ENCODE measurements around the gene AOPEP. TPM values are rescaled to one million over a fixed set of nuclear protein-coding genes. Genes with fewer than 3 reads are reported as not detected.

Gene AOPEP
- polyA plus RNA-seq, 1 of the 3 experiments (the other 2 are of a cell fraction), result 54.6 TPM

- Histone ChIP-seq H3K4me3 (ENCODE audit: low read depth in 2 of 2, low read length in 1 of 2) (no peak overlapping the region), H3K4me2 (no peak overlapping the region), H3K36me3 (replicated peaks in 1 of 2; ENCODE audit: control insufficient read depth in 1 of 2, insufficient read depth in 2 of 2, low read length in 1 of 2) (peaks cover 0 to 3% of the 10 kb centered on the region in 2 experiments), H3K9me2 (no peaks in the 10 kb centered on the region), H3K4me1 (ENCODE audit: control insufficient read depth in 1 of 2, insufficient read depth in 2 of 2, low read depth in 1 of 2, low read length in 1 of 2) (peaks cover 0 to 2% of the 10 kb centered on the region in 2 experiments; a peak in 1 of 4 replicates), H3K9ac (no peak overlapping the region), H3K9me3 (no peaks in the 10 kb centered on the region), H3K79me2 (ENCODE audit: insufficient read depth) (no peaks in the 10 kb centered on the region), H3F3A (replicated peaks; ENCODE audit: insufficient read depth) (no peaks in the 10 kb centered on the region), H3K27ac (ENCODE audit: low read depth in 2 of 2, low read length in 1 of 2) (no peak overlapping the region), H4K20me1 (ENCODE audit: insufficient read depth) (no peaks in the 10 kb centered on the region), H3K27me3 (ENCODE audit: insufficient read depth) (no peaks in the 10 kb centered on the region), H2AFZ (ENCODE audit: low read depth) (no peak overlapping the region)
- ChIA-PET CTCF (interaction anchor here (0.6 to 1.3 kb wide), 4 partner anchors 42 to 302 kb away, joined by 3 to 4 read pairs (median 4); no protein-coding TSS in a partner anchor), POLR2A (no interaction called here)
- 97% methylated on average over 9 of the region's 9 CpGs for WGBS (ENCODE audit: low lambda C conversion rate)
- TF ChIP-seq YY1 (IDR thresholded peaks at IDR 0.05; ENCODE audit: low read depth) (no peak), GABPA (IDR thresholded peaks at IDR 0.05; ENCODE audit: low read depth) (no peak), REST (IDR thresholded peaks at IDR 0.05; ENCODE audit: low read depth, low read length) (no peak), RFX5 (IDR thresholded peaks at IDR 0.05; ENCODE audit: low read length) (no peak), IRF3 (IDR thresholded peaks at IDR 0.05; ENCODE audit: low read depth, low read length) (no peak), SIN3A (IDR thresholded peaks at IDR 0.05; ENCODE audit: borderline replicate concordance, low read depth, low read length) (no peak), ZBTB33 (IDR thresholded peaks at IDR 0.05; ENCODE audit: borderline replicate concordance, low read depth) (no peak), EP300 (IDR thresholded peaks at IDR 0.05; ENCODE audit: borderline replicate concordance in 1 of 2, low read depth in 1 of 2, low read length in 1 of 2) (no peak), GATA2 (CRISPR knock-in tag; IDR thresholded peaks at IDR 0.05) (no peak), MXI1 (IDR thresholded peaks at IDR 0.05; ENCODE audit: low read depth, low read length) (no peak), USF1 (IDR thresholded peaks at IDR 0.05; ENCODE audit: borderline replicate concordance, low read depth) (no peak), TEAD4 (IDR thresholded peaks at IDR 0.05; ENCODE audit: borderline replicate concordance, insufficient read depth) (no peak), FOXJ3 (CRISPR knock-in tag; IDR thresholded peaks at IDR 0.05) (no peak), FOXM1 (IDR thresholded peaks at IDR 0.05; ENCODE audit: low read depth) (no peak), RCOR1 (IDR thresholded peaks at IDR 0.05; ENCODE audit: low read length) (no peak), EZH2phosphoT487 (IDR thresholded peaks at IDR 0.05; ENCODE audit: borderline replicate concordance, low read depth) (no peak), MAX (IDR thresholded peaks at IDR 0.05; ENCODE audit: low read depth) (no peak), USF2 (IDR thresholded peaks at IDR 0.05; ENCODE audit: borderline replicate concordance, low read depth, low read length) (no peak)
- DNase-seq, result no peak
Observed at GRCh38 chr9:94826044-94826443, 99.5 kb downstream of the AOPEP start.
